ENCODE data around the gene LSM14B. TPM values are rescaled to one million over a fixed set of nuclear protein-coding genes. Genes with fewer than 3 reads are reported as not detected.
A peak's percentile ranks its signal among the peaks of the same experiment; 100 is the strongest.

LSM14B gene
- total RNA-seq, 1 experiment from 2014 or later: 61.5 TPM

DNA sequence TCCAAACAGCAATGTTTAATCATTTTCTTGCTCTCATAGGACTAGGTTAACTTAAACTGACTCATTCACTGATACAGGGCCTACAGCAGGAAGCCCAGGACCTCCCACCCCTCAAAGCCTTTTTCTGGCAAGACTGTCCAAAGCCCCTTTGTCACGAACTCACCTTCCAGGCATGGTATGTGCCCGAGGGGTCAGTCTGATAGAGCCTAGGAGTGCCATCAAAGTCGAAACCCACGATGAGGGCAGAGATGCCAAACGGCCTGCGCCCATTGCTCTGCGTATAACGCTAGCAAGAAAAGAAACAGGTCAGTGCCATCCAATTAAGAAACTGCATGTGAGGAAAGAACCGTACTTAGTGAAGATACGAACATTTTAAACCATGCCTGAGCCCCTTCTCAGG, 16.6 kb downstream of the LSM14B start:
- Histone ChIP-seq H3K27me3 (ENCODE audit: insufficient read depth, low read depth) (no peaks in the 10 kb centered on the region), H2AFZ (no peak overlapping the region), H3K36me3 (ENCODE audit: low read depth) (peaks cover 43% of the 10 kb centered on the region), H3K27ac (no peak overlapping the region), H3F3A (ENCODE audit: insufficient read depth, low read depth) (peaks cover 59% of the 10 kb centered on the region), H4K20me1 (ENCODE audit: insufficient read depth) (peaks cover 68% of the 10 kb centered on the region), H3K4me3 (no peak overlapping the region), H3K79me2 (ENCODE audit: low read depth) (peaks cover 39% of the 10 kb centered on the region), H3K4me2 (no peak overlapping the region), H3K9me3 (ENCODE audit: insufficient read depth, low read depth) (no peaks in the 10 kb centered on the region), H3K9me2 (ENCODE audit: insufficient read depth) (no peaks in the 10 kb centered on the region), H3K4me1 (replicated peaks; ENCODE audit: insufficient read depth) (peaks cover 15% of the 10 kb centered on the region)
- DNase-seq: no peak
- ChIA-PET CTCF (interaction anchor here (0.6 kb wide), 1 partner anchor 13 kb away, joined by 23 read pairs; no protein-coding TSS in a partner anchor), POLR2A (ENCODE audit: unreplicated experiment) (interaction anchor here (0.6 kb wide), 1 partner anchor 127 kb away, joined by 4 read pairs; no protein-coding TSS in a partner anchor)
- intact Hi-C loops (cut with micrococcal nuclease; ENCODE audit: unreplicated experiment): loop anchor here (5.0 kb wide), 2 partner anchors 77 to 268 kb away; partner anchors contain the start of gene CABLES2
- TF ChIP-seq EZH2 (IDR thresholded peaks at IDR 0.05; ENCODE audit: low read depth): no peak
- TF ChIP-seq, protein P1, sequence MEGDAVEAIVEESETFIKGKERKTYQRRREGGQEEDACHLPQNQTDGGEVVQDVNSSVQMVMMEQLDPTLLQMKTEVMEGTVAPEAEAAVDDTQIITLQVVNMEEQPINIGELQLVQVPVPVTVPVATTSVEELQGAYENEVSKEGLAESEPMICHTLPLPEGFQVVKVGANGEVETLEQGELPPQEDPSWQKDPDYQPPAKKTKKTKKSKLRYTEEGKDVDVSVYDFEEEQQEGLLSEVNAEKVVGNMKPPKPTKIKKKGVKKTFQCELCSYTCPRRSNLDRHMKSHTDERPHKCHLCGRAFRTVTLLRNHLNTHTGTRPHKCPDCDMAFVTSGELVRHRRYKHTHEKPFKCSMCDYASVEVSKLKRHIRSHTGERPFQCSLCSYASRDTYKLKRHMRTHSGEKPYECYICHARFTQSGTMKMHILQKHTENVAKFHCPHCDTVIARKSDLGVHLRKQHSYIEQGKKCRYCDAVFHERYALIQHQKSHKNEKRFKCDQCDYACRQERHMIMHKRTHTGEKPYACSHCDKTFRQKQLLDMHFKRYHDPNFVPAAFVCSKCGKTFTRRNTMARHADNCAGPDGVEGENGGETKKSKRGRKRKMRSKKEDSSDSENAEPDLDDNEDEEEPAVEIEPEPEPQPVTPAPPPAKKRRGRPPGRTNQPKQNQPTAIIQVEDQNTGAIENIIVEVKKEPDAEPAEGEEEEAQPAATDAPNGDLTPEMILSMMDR (conservative IDR thresholded peaks at IDR 0.05): no peak
- BruUV-seq (replicated peaks): no TSS peak

DNA sequence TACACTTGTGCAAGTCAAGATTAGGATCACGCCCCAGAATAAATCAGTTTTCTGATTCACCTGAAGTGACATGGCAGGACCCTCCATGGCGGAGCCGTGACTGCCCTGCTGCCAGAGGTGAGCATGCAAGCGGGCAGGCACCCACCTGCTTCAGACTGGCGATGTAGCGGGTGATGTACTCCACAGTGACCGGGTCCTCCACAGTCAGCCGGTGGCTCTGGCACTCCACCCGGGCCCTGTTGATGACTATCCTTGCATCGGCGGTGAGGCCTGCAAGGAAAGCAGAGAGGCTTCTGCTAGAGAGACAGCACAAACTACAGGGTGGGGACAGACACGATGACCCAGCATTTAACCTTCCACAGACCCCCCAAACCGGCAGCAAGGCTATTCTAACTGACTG, 17.4 kb downstream of the LSM14B start:
- intact Hi-C loops (cut with micrococcal nuclease; ENCODE audit: unreplicated experiment): loop anchor here (5.0 kb wide), 3 partner anchors 77 to 268 kb away; partner anchors contain the start of gene CABLES2

DNA sequence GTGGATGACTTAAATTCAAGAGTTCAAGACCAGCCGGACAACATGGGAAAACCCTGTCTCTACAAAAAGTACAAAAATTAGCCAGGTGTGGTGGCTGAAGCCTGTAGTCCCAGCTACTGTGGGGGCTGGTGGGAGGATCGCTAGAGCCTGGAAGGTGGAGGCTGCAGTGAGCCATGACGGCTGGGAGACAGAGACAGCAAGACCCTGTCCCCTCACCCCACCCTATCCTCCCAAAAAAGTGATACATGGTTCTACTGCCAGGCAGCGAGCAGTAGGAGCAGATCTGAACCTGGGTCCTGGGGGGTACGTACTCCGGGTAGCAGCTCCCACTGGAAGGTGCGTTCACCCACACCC, 18.7 kb downstream of the LSM14B start:
- H3K4me1 ChIP-seq (replicated peaks; ENCODE audit: insufficient read depth): peaks cover 26% of the 10 kb centered on the region
- H2AFZ ChIP-seq: no peak overlapping the region
- H3K4me3 ChIP-seq: peak overlapping the region; percentile 98; the same call in 1 of the 2 replicates
- peaks cover 44% of the 10 kb centered on the region for H3F3A ChIP-seq (ENCODE audit: insufficient read depth, low read depth)
- peaks cover 59% of the 10 kb centered on the region for H3K79me2 ChIP-seq (ENCODE audit: low read depth)
- intact Hi-C loops (cut with micrococcal nuclease; ENCODE audit: unreplicated experiment): loop anchor here (5.0 kb wide), 1 partner anchor 216 kb away; no protein-coding TSS in a partner anchor
- ChIA-PET CTCF (interaction anchor here (0.9 kb wide), 1 partner anchor 130 kb away, joined by 3 read pairs; no protein-coding TSS in a partner anchor), POLR2A (ENCODE audit: unreplicated experiment) (no interaction called here)
- H3K36me3 ChIP-seq (ENCODE audit: low read depth): peaks cover 39% of the 10 kb centered on the region
- H4K20me1 ChIP-seq (ENCODE audit: insufficient read depth): peaks cover 77% of the 10 kb centered on the region
- H3K9me2 ChIP-seq (ENCODE audit: insufficient read depth): no peaks in the 10 kb centered on the region
- TF ChIP-seq, protein P1 (conservative IDR thresholded peaks at IDR 0.05): no peak
- TF ChIP-seq EZH2 (IDR thresholded peaks at IDR 0.05; ENCODE audit: low read depth): no peak
- H3K27ac ChIP-seq: no peak overlapping the region
- no TSS peak for BruUV-seq (replicated peaks)
- DNase-seq: no peak
- no peaks in the 10 kb centered on the region for H3K27me3 ChIP-seq (ENCODE audit: insufficient read depth, low read depth)
- H3K9me3 ChIP-seq (ENCODE audit: insufficient read depth, low read depth): no peaks in the 10 kb centered on the region
- peak overlapping the region; percentile 99 for H3K4me2 ChIP-seq

More for the DNA sequence above, 17.4 kb downstream of the LSM14B start:
- Histone ChIP-seq H3K27ac (no peak overlapping the region), H3F3A (ENCODE audit: insufficient read depth, low read depth) (peaks cover 58% of the 10 kb centered on the region), H3K36me3 (ENCODE audit: low read depth) (peaks cover 43% of the 10 kb centered on the region), H3K79me2 (ENCODE audit: low read depth) (peaks cover 46% of the 10 kb centered on the region), H2AFZ (no peak overlapping the region), H3K4me3 (no peak overlapping the region), H3K4me2 (no peak overlapping the region), H3K27me3 (ENCODE audit: insufficient read depth, low read depth) (no peaks in the 10 kb centered on the region), H3K9me2 (ENCODE audit: insufficient read depth) (no peaks in the 10 kb centered on the region), H3K4me1 (replicated peaks; ENCODE audit: insufficient read depth) (peaks cover 17% of the 10 kb centered on the region), H4K20me1 (ENCODE audit: insufficient read depth) (peaks cover 70% of the 10 kb centered on the region), H3K9me3 (ENCODE audit: insufficient read depth, low read depth) (no peaks in the 10 kb centered on the region)
- no TSS peak for BruUV-seq (replicated peaks)
- ChIA-PET POLR2A (ENCODE audit: unreplicated experiment) (interaction anchor here (0.6 kb wide), 1 partner anchor 126 kb away, joined by 4 read pairs; no protein-coding TSS in a partner anchor), CTCF (no interaction called here)
- DNase-seq: no peak
- no peak for TF ChIP-seq EZH2 (IDR thresholded peaks at IDR 0.05; ENCODE audit: low read depth)
- TF ChIP-seq, protein P1 (conservative IDR thresholded peaks at IDR 0.05): no peak
